Endodermal cell (in vitro differentiated cells): ENCODE results near the gene CHD9. TPM values are rescaled to one million over a fixed set of nuclear protein-coding genes. Genes with fewer than 3 reads are reported as not detected.
"Not testable (repeated sequence)": the region's sequence is repeated elsewhere in the genome, so short reads cannot be mapped to it uniquely, and the experiment has no call there.

Source experiments
- DNase-seq: peaks from one replicate; pipeline ENCODE4 v3.0.0-alpha.2; 2017
- H3K27ac ChIP-seq: 2 replicates; pipeline ENCODE4 v1.5.1; 2013; ENCODE audit warnings: mild to moderate bottlenecking, low read depth, low read length, moderate library complexity
- H3K27me3 ChIP-seq: 2 replicates; pipeline ENCODE4 v1.6.1; 2013; ENCODE audit warnings: mild to moderate bottlenecking, low read length, moderate library complexity; ENCODE audit not compliant: insufficient read depth, control insufficient read depth, poor library complexity, severe bottlenecking
- H3K36me3 ChIP-seq: 2 replicates; pipeline ENCODE4 v1.7.0; 2013; ENCODE audit warnings: mild to moderate bottlenecking, low read length, moderate library complexity; ENCODE audit not compliant: control insufficient read depth, insufficient read depth
- H3K4me1 ChIP-seq: one replicate; pipeline ENCODE4 v1.7.0; 2013; ENCODE audit warnings: low read length; ENCODE audit not compliant: control insufficient read depth, insufficient read depth
- H3K4me3 ChIP-seq: 2 replicates; pipeline ENCODE4 v1.5.1; 2013; ENCODE audit warnings: mild to moderate bottlenecking, low read length, moderate library complexity
- H3K9ac ChIP-seq: 2 replicates; pipeline ENCODE4 v1.6.1; 2013; ENCODE audit warnings: mild to moderate bottlenecking, low read length, moderate library complexity; ENCODE audit not compliant: poor library complexity, severe bottlenecking; ENCODE audit errors: extremely low read depth
- H3K9me3 ChIP-seq: 2 replicates; pipeline ENCODE4 v1.6.1; 2013; ENCODE audit warnings: mild to moderate bottlenecking, low read length, moderate library complexity; ENCODE audit not compliant: control insufficient read depth
- H3K27ac Mint-ChIP-seq: 2 replicates; pipeline ENCODE4 v1.8.0; 2020; ENCODE audit warnings: mixed read lengths
- H3K27me3 Mint-ChIP-seq: 2 replicates; pipeline ENCODE4 v1.8.0; 2021; ENCODE audit warnings: mild to moderate bottlenecking, mixed read lengths; ENCODE audit not compliant: insufficient read depth
- H3K36me3 Mint-ChIP-seq: 2 replicates; pipeline ENCODE4 v1.8.0; 2020; ENCODE audit warnings: low read depth, mixed read lengths
- H3K4me1 Mint-ChIP-seq: 2 replicates; pipeline ENCODE4 v1.8.0; 2020; ENCODE audit warnings: mixed read lengths
- H3K4me3 Mint-ChIP-seq: 2 replicates; pipeline ENCODE4 v1.8.0; 2020; ENCODE audit warnings: mild to moderate bottlenecking, moderate library complexity, mixed read lengths
- H3K9me3 Mint-ChIP-seq: 2 replicates; pipeline ENCODE4 v1.8.0; 2020; ENCODE audit warnings: mild to moderate bottlenecking, mixed read lengths
- WGBS, 2 experiments: methylation state at CpG; one replicate each; pipeline versions ENCODE4 v1.1.5 to v1.1.7; 2013; ENCODE audit warnings: missing lambda C conversion rate in 2 of 2, mixed read lengths in 1 of 2; ENCODE audit not compliant: insufficient coverage in 1 of 2, insufficient read length in 1 of 2; 5-methylcytosine and 5-hydroxymethylcytosine counted together
- total RNA-seq, 2 donors: library from RNA; stranded (reverse); fragmentation: NEBNext Ultra II Directional in 1 of 2; extraction: Animal tissue kit (Norgen Biotek cat#: 25700) in 1 of 2; gene quantifications; 2 replicates in 1 of 2; 3 replicates in 1 of 2; pipeline ENCODE4 v1.2.1, GENCODE V29; 2021
- TF ChIP-seq, protein P1 (sequence below): fragments of 200-600 bp; sonication (generic); conservative IDR thresholded peaks from 2 replicates; pipeline ENCODE4 v1.5.0; 2021; ENCODE audit warnings: antibody characterized with exemption, mild to moderate bottlenecking

The CHD9 gene
- total RNA-seq, 2 donors from 2014 or later, result 36.8 to 40.5 TPM

DNA sequence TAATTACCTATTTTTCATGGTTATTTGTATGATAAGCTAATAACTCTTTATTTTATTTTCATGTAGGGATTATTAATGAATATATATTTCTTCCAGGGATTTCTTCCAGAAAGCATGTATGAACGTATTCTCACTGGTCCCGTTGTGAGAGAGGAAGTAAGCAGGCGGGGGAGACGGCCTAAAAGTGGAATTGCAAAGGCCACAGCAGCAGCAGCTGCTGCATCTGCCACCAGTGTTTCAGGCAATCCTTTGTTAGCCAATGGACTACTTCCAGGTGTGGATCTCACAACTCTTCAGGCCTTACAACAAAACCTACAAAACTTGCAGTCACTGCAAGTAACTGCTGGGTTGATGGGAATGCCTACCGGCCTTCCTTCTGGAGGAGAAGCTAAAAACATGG lies 269.1 kb downstream of the CHD9 start:
- H3K27me3 ChIP-seq, result no peaks in the 10 kb centered on the region
- no peaks in the 10 kb centered on the region for H3K9me3 Mint-ChIP-seq
- TF ChIP-seq, protein P1, sequence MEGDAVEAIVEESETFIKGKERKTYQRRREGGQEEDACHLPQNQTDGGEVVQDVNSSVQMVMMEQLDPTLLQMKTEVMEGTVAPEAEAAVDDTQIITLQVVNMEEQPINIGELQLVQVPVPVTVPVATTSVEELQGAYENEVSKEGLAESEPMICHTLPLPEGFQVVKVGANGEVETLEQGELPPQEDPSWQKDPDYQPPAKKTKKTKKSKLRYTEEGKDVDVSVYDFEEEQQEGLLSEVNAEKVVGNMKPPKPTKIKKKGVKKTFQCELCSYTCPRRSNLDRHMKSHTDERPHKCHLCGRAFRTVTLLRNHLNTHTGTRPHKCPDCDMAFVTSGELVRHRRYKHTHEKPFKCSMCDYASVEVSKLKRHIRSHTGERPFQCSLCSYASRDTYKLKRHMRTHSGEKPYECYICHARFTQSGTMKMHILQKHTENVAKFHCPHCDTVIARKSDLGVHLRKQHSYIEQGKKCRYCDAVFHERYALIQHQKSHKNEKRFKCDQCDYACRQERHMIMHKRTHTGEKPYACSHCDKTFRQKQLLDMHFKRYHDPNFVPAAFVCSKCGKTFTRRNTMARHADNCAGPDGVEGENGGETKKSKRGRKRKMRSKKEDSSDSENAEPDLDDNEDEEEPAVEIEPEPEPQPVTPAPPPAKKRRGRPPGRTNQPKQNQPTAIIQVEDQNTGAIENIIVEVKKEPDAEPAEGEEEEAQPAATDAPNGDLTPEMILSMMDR, result no peak
- no peaks in the 10 kb centered on the region for H3K4me1 Mint-ChIP-seq
- no peak overlapping the region for H3K4me3 ChIP-seq
- peaks cover 26% of the 10 kb centered on the region for H3K36me3 Mint-ChIP-seq
- H3K4me3 Mint-ChIP-seq, result no peak overlapping the region
- no peaks in the 10 kb centered on the region for H3K9me3 ChIP-seq
- no peak overlapping the region for H3K9ac ChIP-seq
- H3K4me1 ChIP-seq, result no peaks in the 10 kb centered on the region
- H3K27ac ChIP-seq, result no peak overlapping the region
- whole genome bisulfite sequencing, 2 experiments, result 95 to 96% methylated on average over 5 of the region's 5 CpGs
- peaks cover 69% of the 10 kb centered on the region for H3K36me3 ChIP-seq
- no peak overlapping the region for H3K27ac Mint-ChIP-seq
- H3K27me3 Mint-ChIP-seq, result no peaks in the 10 kb centered on the region
- DNase-seq, result no peak

DNA sequence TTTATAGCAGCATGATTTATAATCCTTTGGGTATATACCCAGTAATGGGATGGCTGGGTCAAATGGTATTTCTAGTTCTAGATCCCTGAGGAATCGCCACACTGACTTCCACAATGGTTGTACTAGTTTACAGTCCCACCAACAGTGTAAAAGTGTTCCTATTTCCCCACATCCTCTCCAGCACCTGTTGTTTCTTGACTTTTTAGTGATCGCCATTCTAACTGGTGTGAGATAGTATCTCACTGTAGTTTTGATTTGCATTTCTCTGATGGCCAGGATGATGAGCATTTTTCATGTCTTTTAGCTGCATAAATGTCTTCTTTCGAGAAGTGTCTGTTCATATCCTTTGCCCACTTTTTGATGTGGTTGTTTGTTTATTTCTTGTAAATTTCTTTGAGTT lies 276.2 kb downstream of the CHD9 start:
- H3K36me3 ChIP-seq, result peaks cover 12% of the 10 kb centered on the region
- H3K27ac Mint-ChIP-seq, H3K4me3 ChIP-seq, H3K27me3 ChIP-seq, H3K4me1 Mint-ChIP-seq, H3K9me3 Mint-ChIP-seq, H3K9ac ChIP-seq, H3K4me3 Mint-ChIP-seq, H3K27ac ChIP-seq, DNase-seq, H3K36me3 Mint-ChIP-seq, H3K4me1 ChIP-seq, H3K27me3 Mint-ChIP-seq, H3K9me3 ChIP-seq: not testable (repeated sequence)
- 84 to 98% methylated on average over 2 to 3 of the region's 3 CpGs for WGBS, 2 experiments

DNA sequence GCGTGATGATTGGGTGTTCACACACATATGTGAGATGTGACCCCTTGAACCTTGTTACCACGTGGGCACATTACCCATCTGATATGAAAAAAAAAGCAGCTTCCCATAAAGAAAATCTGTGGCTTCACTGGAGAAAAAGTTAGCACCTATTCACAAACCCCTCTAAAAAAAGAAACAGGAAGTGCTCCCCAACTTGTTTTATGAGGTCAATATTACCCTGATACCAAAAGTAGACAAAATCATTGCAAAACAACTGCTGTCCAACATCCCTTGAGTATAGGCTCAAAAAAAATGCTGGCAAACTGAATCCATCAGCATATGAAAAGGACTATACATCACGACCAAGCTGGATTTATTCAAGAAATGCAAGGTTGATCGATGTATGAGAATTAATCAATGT lies 279.8 kb downstream of the CHD9 start:
- WGBS, 2 experiments, result 88 to 100% methylated on average over 1 to 4 of the region's 4 CpGs
- Histone ChIP-seq H3K9me3 (no peaks in the 10 kb centered on the region), H3K4me1 (no peaks in the 10 kb centered on the region), H3K27me3 (no peaks in the 10 kb centered on the region), H3K9ac (no peak overlapping the region), H3K27ac (no peak overlapping the region), H3K36me3 (no peaks in the 10 kb centered on the region), H3K4me3 (no peak overlapping the region)
- no peaks in the 10 kb centered on the region for H3K27me3 Mint-ChIP-seq
- DNase-seq, result no peak
- H3K4me3 Mint-ChIP-seq, result no peak overlapping the region
- no peak overlapping the region for H3K27ac Mint-ChIP-seq
- TF ChIP-seq, protein P1, result no peak
- H3K36me3 Mint-ChIP-seq, result no peaks in the 10 kb centered on the region
- no peaks in the 10 kb centered on the region for H3K4me1 Mint-ChIP-seq
- H3K9me3 Mint-ChIP-seq, result peaks cover 5% of the 10 kb centered on the region

DNA sequence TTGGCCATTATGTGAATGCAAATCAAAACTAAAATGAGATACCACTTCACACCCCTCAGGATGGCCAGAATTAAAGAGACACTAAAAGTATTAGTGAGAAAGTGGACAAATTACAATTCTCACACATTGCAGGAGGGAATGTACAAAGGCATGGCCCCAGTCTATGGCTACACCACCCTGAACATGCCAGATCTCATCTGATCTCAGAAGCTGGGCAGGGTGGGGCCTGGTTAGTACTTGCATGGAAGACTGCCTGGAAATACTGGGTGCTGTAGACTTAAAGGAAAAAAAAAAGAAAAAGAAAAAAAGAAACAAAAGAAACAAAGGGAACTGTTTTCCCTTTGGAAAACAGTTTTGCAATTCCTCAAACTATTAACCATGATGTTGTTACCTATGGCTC lies 282.5 kb downstream of the CHD9 start:
- no peaks in the 10 kb centered on the region for H3K27me3 ChIP-seq
- no peak for DNase-seq
- Mint-ChIP-seq H3K9me3 (no peaks in the 10 kb centered on the region), H3K27me3 (no peaks in the 10 kb centered on the region), H3K36me3 (no peaks in the 10 kb centered on the region), H3K4me3 (no peak overlapping the region), H3K27ac (no peak overlapping the region), H3K4me1 (no peaks in the 10 kb centered on the region)
- no peak overlapping the region for H3K27ac ChIP-seq
- H3K4me3 ChIP-seq, result no peak overlapping the region
- H3K9me3 ChIP-seq, result no peaks in the 10 kb centered on the region
- no peaks in the 10 kb centered on the region for H3K36me3 ChIP-seq
- no peaks in the 10 kb centered on the region for H3K4me1 ChIP-seq
- no peak overlapping the region for H3K9ac ChIP-seq
- TF ChIP-seq, protein P1, result no peak
